ENCODE measurements around the gene EPN1. TPM values are rescaled to one million over a fixed set of nuclear protein-coding genes. Genes with fewer than 3 reads are reported as not detected.
A peak's percentile ranks its signal among the peaks of the same experiment; 100 is the strongest.

EPN1 gene
- total and polyA plus RNA-seq, 11 donors: 125 to 377 (median 188) TPM

DNA sequence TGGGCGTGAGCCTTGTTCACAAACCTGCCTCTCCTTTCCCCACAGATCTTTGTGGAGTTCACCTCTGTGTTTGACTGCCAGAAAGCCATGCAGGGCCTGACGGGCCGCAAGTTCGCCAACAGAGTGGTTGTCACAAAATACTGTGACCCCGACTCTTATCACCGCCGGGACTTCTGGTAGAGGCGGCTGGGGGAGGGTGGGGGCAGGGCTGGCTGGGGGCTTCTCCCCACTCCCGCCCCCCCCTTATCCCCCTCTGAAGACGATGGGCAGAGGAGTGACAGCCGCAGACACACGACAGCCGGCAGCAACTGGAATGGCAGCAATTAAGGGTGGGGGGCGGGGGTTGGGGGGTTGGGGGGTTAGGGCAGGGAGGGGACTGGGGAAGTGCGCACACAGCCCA, 1.1 kb upstream of the EPN1 start:
- peak overlapping the region in 1 of 12 donors; percentile 87 for H3K27ac ChIP-seq
- intact Hi-C loops (cut with DNase I): loop anchor here in 2 of 10 donors (2.0 kb wide), 2 partner anchors 15 to 19 kb away; partner anchors contain the start of gene U2AF2 (in 1 of the 2)
- no peaks in the 10 kb centered on the region for H3K9me3 ChIP-seq
- WGBS, 4 donors: 68 to 73% (median 72%) methylated on average over 3 to 15 of the region's 15 CpGs
- no peak for DNase-seq
- H3K27me3 ChIP-seq: no peaks in the 10 kb centered on the region
- no peak for TF ChIP-seq POLR2A (IDR thresholded peaks at IDR 0.05)
- TF ChIP-seq CTCF (IDR thresholded peaks at IDR 0.05): no peak
- H3K4me1 ChIP-seq: peaks cover 12 to 59% (median 34%) of the 10 kb centered on the region in 12 donors
- H3K4me3 ChIP-seq: no peak overlapping the region
- ATAC-seq: no peak
- H3K36me3 ChIP-seq: peaks cover 2 to 59% (median 44%) of the 10 kb centered on the region in 9 donors

- WGBS, 4 donors: 21 to 34% (median 23%) methylated on average over 11 to 17 of the region's 17 CpGs
- peaks cover 12 to 62% (median 35%) of the 10 kb centered on the region in 12 donors for H3K4me1 ChIP-seq
- DNase-seq (no peak), ATAC-seq (no peak)
- peak overlapping the region; percentile 61 to 99 (median 80) for H3K4me3 ChIP-seq
- TF ChIP-seq CTCF (IDR thresholded peaks at IDR 0.05) (no peak), POLR2A (IDR thresholded peaks at IDR 0.05) (no peak)
- peaks cover 2 to 59% (median 44%) of the 10 kb centered on the region in 9 donors for H3K36me3 ChIP-seq
- no peaks in the 10 kb centered on the region for H3K9me3 ChIP-seq
- intact Hi-C loops (cut with DNase I): loop anchor here in 1 of 10 donors (2.0 kb wide), 1 partner anchor 20 kb away; the partner anchor contains the start of gene U2AF2
- peak overlapping the region; percentile 72 to 98 (median 90) for H3K27ac ChIP-seq
- H3K27me3 ChIP-seq: no peaks in the 10 kb centered on the region
Measured at GRCh38 chr19:55674459-55674840, 576 bp upstream of the EPN1 start.

- Histone ChIP-seq H3K36me3 (peaks cover 2 to 59% (median 45%) of the 10 kb centered on the region in 9 donors), H3K4me3 (peak overlapping the region; percentile 61 to 99 (median 80)), H3K9me3 (no peaks in the 10 kb centered on the region), H3K27ac (peak overlapping the region; percentile 84 to 99 (median 92)), H3K4me1 (peaks cover 12 to 67% (median 37%) of the 10 kb centered on the region in 12 donors), H3K27me3 (no peaks in the 10 kb centered on the region)
- intact Hi-C loops (cut with DNase I): loop anchor here in 2 of 10 donors (1.0 to 2.0 kb wide), 2 partner anchors 21 to 22 kb away; partner anchors contain the start of gene U2AF2 (in 1 of the 2)
- TF ChIP-seq CTCF (IDR thresholded peaks at IDR 0.05): no peak
- ATAC-seq (no peak), DNase-seq (no peak)
- WGBS, 4 donors: 6 to 11% (median 8%) methylated on average over 16 of the region's 16 CpGs
Measured at GRCh38 chr19:55675661-55676354, 782 bp downstream of the EPN1 start.

GRCh38 chr19:55676383-55676782, 1.4 kb downstream of the EPN1 start:
- intact Hi-C loops (cut with DNase I): no loop called here
- H3K36me3 ChIP-seq: peaks cover 2 to 62% (median 48%) of the 10 kb centered on the region in 9 donors
- WGBS, 4 donors: 38 to 46% (median 39%) methylated on average over 5 of the region's 5 CpGs
- peak in 2 of 4 donors; percentile 2 to 4 for ATAC-seq
- H3K4me3 ChIP-seq: peak overlapping the region in 11 of 12 donors; percentile 61 to 99 (median 81)
- no peak for TF ChIP-seq POLR2A (IDR thresholded peaks at IDR 0.05)
- peak in 3 of 12 donors; percentile 19 to 27 (median 20) for TF ChIP-seq CTCF (IDR thresholded peaks at IDR 0.05)
- H3K9me3 ChIP-seq: no peaks in the 10 kb centered on the region
- DNase-seq: peak in 2 of 5 donors; percentile 56 to 57
- peaks cover 12 to 65% (median 37%) of the 10 kb centered on the region in 12 donors for H3K4me1 ChIP-seq
- no peaks in the 10 kb centered on the region for H3K27me3 ChIP-seq
- H3K27ac ChIP-seq: peak overlapping the region; percentile 8 to 99 (median 90)

Data from heart left ventricle (tissue), 16 donors.